Neural progenitor cell (in vitro differentiated cells): ENCODE measurements around the gene DGLUCY.

Experiments used
- EZH2phosphoT487 ChIP-seq: fragments of 200-600 bp; sonication (generic); IDR thresholded peaks from 2 replicates; pipeline ENCODE4 v1.6.1; 2017; ENCODE audit warnings: antibody characterized with exemption
- TF ChIP-seq, protein P1 (sequence below): fragments of 200-600 bp; sonication (generic); IDR thresholded peaks from 2 replicates; pipeline ENCODE4 v1.5.1; 2017; ENCODE audit warnings: antibody characterized with exemption, mild to moderate bottlenecking

DNA sequence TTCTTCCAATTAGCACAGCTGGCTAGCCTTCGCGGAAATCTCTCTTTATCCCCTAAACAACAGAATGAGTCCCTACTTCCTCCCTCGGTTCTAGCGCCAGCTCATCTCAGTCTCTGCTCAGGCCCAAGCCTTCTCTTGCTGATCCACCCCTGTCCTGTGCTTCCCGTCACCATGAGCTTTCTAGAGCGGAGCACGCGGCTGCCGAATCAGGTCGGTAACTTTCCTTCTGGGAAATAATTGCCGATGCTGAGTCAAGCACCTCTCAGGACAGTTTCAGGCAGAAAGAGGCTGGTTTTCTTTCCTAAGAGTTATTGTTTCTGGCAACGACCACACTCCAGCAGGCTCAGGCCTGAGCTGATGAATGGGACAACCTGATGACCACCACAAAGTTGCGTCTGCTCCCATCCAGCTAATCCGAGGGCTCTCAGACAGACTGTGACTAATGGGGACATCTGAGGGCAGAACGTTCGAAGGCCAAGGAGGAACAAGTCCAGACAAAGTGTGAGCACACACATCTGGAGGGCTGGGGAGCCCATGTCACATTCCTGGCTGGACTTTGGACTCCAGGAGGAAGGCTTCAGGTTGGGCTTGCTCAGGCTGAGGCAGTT, 144.2 kb downstream of the DGLUCY start:
- TF ChIP-seq, protein P1, sequence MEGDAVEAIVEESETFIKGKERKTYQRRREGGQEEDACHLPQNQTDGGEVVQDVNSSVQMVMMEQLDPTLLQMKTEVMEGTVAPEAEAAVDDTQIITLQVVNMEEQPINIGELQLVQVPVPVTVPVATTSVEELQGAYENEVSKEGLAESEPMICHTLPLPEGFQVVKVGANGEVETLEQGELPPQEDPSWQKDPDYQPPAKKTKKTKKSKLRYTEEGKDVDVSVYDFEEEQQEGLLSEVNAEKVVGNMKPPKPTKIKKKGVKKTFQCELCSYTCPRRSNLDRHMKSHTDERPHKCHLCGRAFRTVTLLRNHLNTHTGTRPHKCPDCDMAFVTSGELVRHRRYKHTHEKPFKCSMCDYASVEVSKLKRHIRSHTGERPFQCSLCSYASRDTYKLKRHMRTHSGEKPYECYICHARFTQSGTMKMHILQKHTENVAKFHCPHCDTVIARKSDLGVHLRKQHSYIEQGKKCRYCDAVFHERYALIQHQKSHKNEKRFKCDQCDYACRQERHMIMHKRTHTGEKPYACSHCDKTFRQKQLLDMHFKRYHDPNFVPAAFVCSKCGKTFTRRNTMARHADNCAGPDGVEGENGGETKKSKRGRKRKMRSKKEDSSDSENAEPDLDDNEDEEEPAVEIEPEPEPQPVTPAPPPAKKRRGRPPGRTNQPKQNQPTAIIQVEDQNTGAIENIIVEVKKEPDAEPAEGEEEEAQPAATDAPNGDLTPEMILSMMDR: no peak
- TF ChIP-seq EZH2phosphoT487: no peak
